Neural cell (in vitro differentiated cells): ENCODE data around the gene TEX261. TPM values are rescaled to one million over a fixed set of nuclear protein-coding genes. Genes with fewer than 3 reads are reported as not detected.

Experiments
- H2AFZ ChIP-seq: fragments of 200-600, 300-800 bp; sonication (generic), shearing (Covaris generic); 2 replicates; pipeline ENCODE4 v1.6.0; 2014; ENCODE audit warnings: low read depth, mild to moderate bottlenecking, antibody characterized with exemption, low read length, moderate library complexity
- H3F3A ChIP-seq: fragments of 200-600 bp; shearing (Covaris generic); 2 replicates; pipeline ENCODE4 v1.6.1; 2016; ENCODE audit warnings: mild to moderate bottlenecking, moderate library complexity, mixed read lengths, antibody characterized with exemption, low read length; ENCODE audit not compliant: insufficient read depth, poor library complexity, severe bottlenecking
- H3K27ac ChIP-seq: fragments of 200-600, 300-800 bp; sonication (generic), shearing (Covaris generic); 2 replicates; pipeline ENCODE4 v1.5.1; 2014; ENCODE audit warnings: mild to moderate bottlenecking, low read length, moderate library complexity
- H3K27me3 ChIP-seq: fragments of 300-800, 200-600 bp; sonication (generic), shearing (Covaris generic); 2 replicates; pipeline ENCODE4 v1.6.0; 2014; ENCODE audit warnings: mild to moderate bottlenecking, low read depth, low read length, moderate library complexity; ENCODE audit not compliant: insufficient read depth
- H3K36me3 ChIP-seq: fragments of 300-800, 200-600 bp; sonication (generic), shearing (Covaris generic); 2 replicates; pipeline ENCODE4 v1.5.1; 2014; ENCODE audit warnings: mild to moderate bottlenecking, antibody characterized with exemption, low read length, moderate library complexity; ENCODE audit not compliant: insufficient read depth
- H3K4me2 ChIP-seq: fragments of 300-800, 200-600 bp; sonication (generic), shearing (Covaris generic); 2 replicates; pipeline ENCODE4 v1.6.0; 2014; ENCODE audit warnings: mild to moderate bottlenecking, low read length
- H3K4me3 ChIP-seq: fragments of 300-800, 200-600 bp; sonication (generic), shearing (Covaris generic); 2 replicates; pipeline ENCODE4 v1.5.1; 2014; ENCODE audit warnings: mild to moderate bottlenecking, low read length, moderate library complexity
- H3K79me2 ChIP-seq: fragments of 200-600 bp; shearing (Covaris generic); replicated peaks from 2 replicates; pipeline ENCODE4 v1.6.0; 2014; ENCODE audit warnings: mild to moderate bottlenecking, low read length, moderate library complexity; ENCODE audit not compliant: insufficient read depth
- H3K9ac ChIP-seq: fragments of 300-800, 200-600 bp; sonication (generic), shearing (Covaris generic); 2 replicates; pipeline ENCODE4 v1.6.1; 2016; ENCODE audit warnings: mild to moderate bottlenecking, low read length, mixed read lengths
- H3K9me2 ChIP-seq: fragments of 200-600 bp; shearing (Covaris generic); 2 replicates; pipeline ENCODE4 v1.6.1; 2016; ENCODE audit warnings: mild to moderate bottlenecking, low read length, mixed read lengths; ENCODE audit not compliant: insufficient read depth
- H3K9me3 ChIP-seq: fragments of 200-600, 300-800 bp; sonication (generic), shearing (Covaris generic); 2 replicates; pipeline ENCODE4 v1.6.1; 2016; ENCODE audit warnings: mild to moderate bottlenecking, mixed run types, low read length, moderate library complexity, mixed read lengths
- H4K20me1 ChIP-seq: fragments of 200-600 bp; shearing (Covaris generic); 2 replicates; pipeline ENCODE4 v1.6.1; 2016; ENCODE audit warnings: mild to moderate bottlenecking, mixed run types; ENCODE audit not compliant: insufficient read depth
- EP300 ChIP-seq: fragments of 450-650 bp; conservative IDR thresholded peaks from 2 replicates; pipeline ENCODE4 v1.6.1; 2014; ENCODE audit warnings: antibody characterized with exemption, mild to moderate bottlenecking, moderate library complexity; ENCODE audit not compliant: poor library complexity, severe bottlenecking
- EZH2 ChIP-seq: fragments of 200-600, 300-800 bp; shearing (Covaris generic), sonication (generic); IDR thresholded peaks from 2 replicates; pipeline ENCODE4 v1.6.1; 2014; ENCODE audit warnings: antibody characterized with exemption, low read length, borderline replicate concordance, mild to moderate bottlenecking; ENCODE audit not compliant: insufficient read depth, poor library complexity, severe bottlenecking
- MXI1 ChIP-seq: fragments of 450-650 bp; conservative IDR thresholded peaks from 2 replicates; pipeline ENCODE4 v1.6.1; 2014; ENCODE audit warnings: antibody characterized with exemption, mild to moderate bottlenecking; ENCODE audit not compliant: poor library complexity, severe bottlenecking
- POLR2AphosphoS5 ChIP-seq: IDR thresholded peaks from 2 replicates; pipeline ENCODE4 v1.6.1; 2012
- RAD21 ChIP-seq: fragments of 450-650 bp; conservative IDR thresholded peaks from 2 replicates; pipeline ENCODE4 v1.6.1; 2014; ENCODE audit warnings: antibody characterized with exemption, mild to moderate bottlenecking, moderate library complexity
- SMC3 ChIP-seq: fragments of 450-650 bp; conservative IDR thresholded peaks from 2 replicates; pipeline ENCODE4 v1.6.1; 2014; ENCODE audit warnings: antibody characterized with exemption, mild to moderate bottlenecking, moderate library complexity; ENCODE audit not compliant: poor library complexity
- TAF1 ChIP-seq: IDR thresholded peaks from 2 replicates; pipeline ENCODE4 v1.6.1; 2012; ENCODE audit warnings: low read depth
- polyA plus RNA-seq: library from polyadenylated mRNA; depleted of rRNA; stranded (reverse); fragments of >200 nt; gene quantifications from 2 replicates; pipeline ENCODE4 v1.2.3, GENCODE V29; 2014
- TF ChIP-seq, protein P1 (sequence below): IDR thresholded peaks from 2 replicates; pipeline ENCODE4 v1.6.1; 2012; ENCODE audit warnings: borderline replicate concordance
- TF ChIP-seq, protein P2 (sequence below): fragments of 450-650 bp; IDR thresholded peaks from 2 replicates; pipeline ENCODE4 v1.5.1; 2014; ENCODE audit warnings: antibody characterized with exemption, mild to moderate bottlenecking, moderate library complexity; ENCODE audit not compliant: poor library complexity, severe bottlenecking

TEX261 gene
- polyA plus RNA-seq, 1 donor from 2014 or later = 48.2 TPM

DNA sequence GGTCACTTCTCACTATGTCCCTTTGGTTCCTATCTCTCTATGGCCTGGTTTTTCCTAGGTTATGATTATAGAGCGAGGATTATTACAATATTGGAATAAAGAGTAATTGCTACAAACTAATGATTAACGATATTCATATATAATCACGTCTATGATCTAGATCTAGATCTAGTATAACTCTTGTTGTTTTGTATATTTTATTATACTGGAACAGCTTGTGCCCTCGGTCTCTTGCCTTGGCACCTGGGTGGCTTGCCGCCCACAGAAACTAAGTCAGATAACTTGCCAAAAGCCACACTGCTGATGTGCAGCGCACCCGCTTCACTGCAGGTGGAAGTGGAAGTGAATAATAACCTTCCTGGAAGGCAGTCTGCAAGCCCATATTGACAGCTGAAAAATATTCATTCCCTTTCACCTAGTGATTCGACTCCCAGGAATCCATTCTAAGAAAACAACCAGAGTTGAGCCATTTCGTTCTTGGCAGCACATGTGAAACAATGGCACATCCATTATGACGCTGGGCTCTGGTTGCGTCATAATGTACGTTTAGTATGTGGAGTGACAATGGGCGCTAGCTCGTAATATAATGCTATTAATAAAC is 17.0 kb downstream of the TEX261 start:
- no peak overlapping the region for H3K9ac ChIP-seq
- no peaks in the 10 kb centered on the region for H3K79me2 ChIP-seq
- peak overlapping the region; percentile 53 for H3K4me3 ChIP-seq
- no peaks in the 10 kb centered on the region for H3F3A ChIP-seq
- H4K20me1 ChIP-seq = no peaks in the 10 kb centered on the region
- H3K9me2 ChIP-seq = no peaks in the 10 kb centered on the region
- no peak overlapping the region for H2AFZ ChIP-seq
- TF ChIP-seq, protein P1, sequence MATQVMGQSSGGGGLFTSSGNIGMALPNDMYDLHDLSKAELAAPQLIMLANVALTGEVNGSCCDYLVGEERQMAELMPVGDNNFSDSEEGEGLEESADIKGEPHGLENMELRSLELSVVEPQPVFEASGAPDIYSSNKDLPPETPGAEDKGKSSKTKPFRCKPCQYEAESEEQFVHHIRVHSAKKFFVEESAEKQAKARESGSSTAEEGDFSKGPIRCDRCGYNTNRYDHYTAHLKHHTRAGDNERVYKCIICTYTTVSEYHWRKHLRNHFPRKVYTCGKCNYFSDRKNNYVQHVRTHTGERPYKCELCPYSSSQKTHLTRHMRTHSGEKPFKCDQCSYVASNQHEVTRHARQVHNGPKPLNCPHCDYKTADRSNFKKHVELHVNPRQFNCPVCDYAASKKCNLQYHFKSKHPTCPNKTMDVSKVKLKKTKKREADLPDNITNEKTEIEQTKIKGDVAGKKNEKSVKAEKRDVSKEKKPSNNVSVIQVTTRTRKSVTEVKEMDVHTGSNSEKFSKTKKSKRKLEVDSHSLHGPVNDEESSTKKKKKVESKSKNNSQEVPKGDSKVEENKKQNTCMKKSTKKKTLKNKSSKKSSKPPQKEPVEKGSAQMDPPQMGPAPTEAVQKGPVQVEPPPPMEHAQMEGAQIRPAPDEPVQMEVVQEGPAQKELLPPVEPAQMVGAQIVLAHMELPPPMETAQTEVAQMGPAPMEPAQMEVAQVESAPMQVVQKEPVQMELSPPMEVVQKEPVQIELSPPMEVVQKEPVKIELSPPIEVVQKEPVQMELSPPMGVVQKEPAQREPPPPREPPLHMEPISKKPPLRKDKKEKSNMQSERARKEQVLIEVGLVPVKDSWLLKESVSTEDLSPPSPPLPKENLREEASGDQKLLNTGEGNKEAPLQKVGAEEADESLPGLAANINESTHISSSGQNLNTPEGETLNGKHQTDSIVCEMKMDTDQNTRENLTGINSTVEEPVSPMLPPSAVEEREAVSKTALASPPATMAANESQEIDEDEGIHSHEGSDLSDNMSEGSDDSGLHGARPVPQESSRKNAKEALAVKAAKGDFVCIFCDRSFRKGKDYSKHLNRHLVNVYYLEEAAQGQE = no peak
- TF ChIP-seq, protein P2, sequence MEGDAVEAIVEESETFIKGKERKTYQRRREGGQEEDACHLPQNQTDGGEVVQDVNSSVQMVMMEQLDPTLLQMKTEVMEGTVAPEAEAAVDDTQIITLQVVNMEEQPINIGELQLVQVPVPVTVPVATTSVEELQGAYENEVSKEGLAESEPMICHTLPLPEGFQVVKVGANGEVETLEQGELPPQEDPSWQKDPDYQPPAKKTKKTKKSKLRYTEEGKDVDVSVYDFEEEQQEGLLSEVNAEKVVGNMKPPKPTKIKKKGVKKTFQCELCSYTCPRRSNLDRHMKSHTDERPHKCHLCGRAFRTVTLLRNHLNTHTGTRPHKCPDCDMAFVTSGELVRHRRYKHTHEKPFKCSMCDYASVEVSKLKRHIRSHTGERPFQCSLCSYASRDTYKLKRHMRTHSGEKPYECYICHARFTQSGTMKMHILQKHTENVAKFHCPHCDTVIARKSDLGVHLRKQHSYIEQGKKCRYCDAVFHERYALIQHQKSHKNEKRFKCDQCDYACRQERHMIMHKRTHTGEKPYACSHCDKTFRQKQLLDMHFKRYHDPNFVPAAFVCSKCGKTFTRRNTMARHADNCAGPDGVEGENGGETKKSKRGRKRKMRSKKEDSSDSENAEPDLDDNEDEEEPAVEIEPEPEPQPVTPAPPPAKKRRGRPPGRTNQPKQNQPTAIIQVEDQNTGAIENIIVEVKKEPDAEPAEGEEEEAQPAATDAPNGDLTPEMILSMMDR = peak; percentile 8
- TF ChIP-seq POLR2AphosphoS5 (no peak), SMC3 (peak; percentile 8)
- H3K27ac ChIP-seq = no peak overlapping the region
- H3K4me2 ChIP-seq = no peak overlapping the region
- H3K36me3 ChIP-seq = no peaks in the 10 kb centered on the region
- no peaks in the 10 kb centered on the region for H3K9me3 ChIP-seq
- H3K27me3 ChIP-seq = peaks cover 14% of the 10 kb centered on the region

DNA sequence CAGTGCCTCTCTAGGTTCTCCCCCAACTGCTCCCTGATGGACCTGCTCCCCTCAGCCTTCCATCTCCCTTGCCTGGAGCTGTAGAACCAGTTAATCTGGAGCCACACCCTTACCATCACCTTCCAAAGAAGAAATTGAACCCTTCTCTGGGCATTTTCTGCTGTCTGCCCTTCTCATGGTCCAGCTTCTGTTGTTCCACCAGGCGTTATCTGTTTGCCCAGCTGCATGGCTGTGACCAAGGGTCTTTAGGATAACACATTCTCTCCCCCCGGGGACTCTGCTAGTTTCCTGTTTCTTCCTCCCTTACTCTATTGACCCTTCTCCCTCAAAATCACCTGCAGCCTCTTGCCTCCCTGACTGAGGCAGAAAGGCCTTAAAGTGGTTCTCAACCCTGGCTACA is 19.4 kb downstream of the TEX261 start:
- TF ChIP-seq EZH2 (no peak), TAF1 (no peak), RAD21 (no peak), MXI1 (no peak), SMC3 (no peak), POLR2AphosphoS5 (no peak), EP300 (no peak)
- TF ChIP-seq, protein P2 = no peak
- TF ChIP-seq, protein P1 = no peak
- Histone ChIP-seq H3K27me3 (peaks cover 14% of the 10 kb centered on the region), H3F3A (no peaks in the 10 kb centered on the region), H3K9me3 (no peaks in the 10 kb centered on the region), H3K79me2 (no peaks in the 10 kb centered on the region), H3K27ac (no peak overlapping the region), H3K9me2 (no peaks in the 10 kb centered on the region), H3K36me3 (no peaks in the 10 kb centered on the region), H4K20me1 (no peaks in the 10 kb centered on the region), H3K4me2 (no peak overlapping the region), H3K9ac (no peak overlapping the region), H2AFZ (no peak overlapping the region), H3K4me3 (no peak overlapping the region)
